Measurements from ENCODE around the gene SF3B2. TPM values are rescaled to one million over a fixed set of nuclear protein-coding genes. Genes with fewer than 3 reads are reported as not detected.
"Not testable (repeated sequence)": the region's sequence is repeated elsewhere in the genome, so short reads cannot be mapped to it uniquely, and the experiment has no call there.

The SF3B2 gene
- total RNA-seq, 1 donor from 2014 or later: 216 TPM

DNA sequence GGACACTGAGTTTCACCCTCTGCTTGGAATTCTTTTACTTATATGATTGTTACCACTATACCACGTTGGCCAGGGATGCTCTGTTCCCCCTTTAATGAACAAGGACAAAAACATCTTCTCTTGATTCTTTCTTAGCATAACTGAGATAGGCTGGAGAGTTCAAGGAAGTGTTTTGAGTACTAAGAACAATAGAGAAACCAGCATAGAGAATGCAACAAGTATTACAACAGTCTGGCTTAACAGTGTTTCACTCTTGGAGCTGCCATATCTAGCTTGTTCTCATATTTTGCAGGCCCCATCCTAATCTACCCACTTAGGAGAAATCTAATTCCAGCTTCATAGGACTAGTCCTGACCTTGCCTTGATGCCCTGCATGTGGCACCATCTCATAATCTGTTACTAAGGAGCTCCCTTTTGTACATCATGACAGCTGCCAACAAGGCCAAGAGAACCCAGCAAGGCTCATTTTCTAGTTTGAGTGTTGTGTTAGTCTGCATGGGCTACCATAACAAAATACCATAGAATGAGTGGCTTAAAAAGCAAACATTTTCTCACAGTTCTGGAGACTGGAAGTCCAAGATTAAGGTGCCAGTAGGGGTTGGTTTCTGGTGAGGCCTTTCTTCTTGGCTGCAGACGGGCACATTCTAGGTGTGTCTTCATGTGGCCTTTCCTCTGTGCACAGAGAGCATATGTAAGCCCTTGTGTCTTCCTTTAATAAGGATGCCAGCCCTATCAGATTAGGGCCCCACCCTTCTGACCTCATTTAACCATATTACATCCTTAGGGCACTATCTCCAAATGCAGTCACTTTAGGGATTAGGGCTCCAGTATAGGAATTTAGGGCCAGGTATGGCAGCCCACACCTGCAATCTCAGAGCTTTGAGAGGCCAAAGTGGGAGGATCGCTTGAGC, 55.7 kb downstream of the SF3B2 start:
- H3K36me3 Mint-ChIP-seq (ENCODE audit: insufficient read depth): peaks cover 3% of the 10 kb centered on the region
- DNase-seq (ENCODE audit: low spot score, unreplicated experiment): no peak
- no peaks in the 10 kb centered on the region for H3K27me3 Mint-ChIP-seq
- H3K9me3 Mint-ChIP-seq (ENCODE audit: low read depth): peaks cover 3% of the 10 kb centered on the region
- no peak overlapping the region for H3K27ac Mint-ChIP-seq
- peaks cover 18% of the 10 kb centered on the region for H3K4me1 Mint-ChIP-seq (ENCODE audit: low read depth)
- TF ChIP-seq, protein P1, sequence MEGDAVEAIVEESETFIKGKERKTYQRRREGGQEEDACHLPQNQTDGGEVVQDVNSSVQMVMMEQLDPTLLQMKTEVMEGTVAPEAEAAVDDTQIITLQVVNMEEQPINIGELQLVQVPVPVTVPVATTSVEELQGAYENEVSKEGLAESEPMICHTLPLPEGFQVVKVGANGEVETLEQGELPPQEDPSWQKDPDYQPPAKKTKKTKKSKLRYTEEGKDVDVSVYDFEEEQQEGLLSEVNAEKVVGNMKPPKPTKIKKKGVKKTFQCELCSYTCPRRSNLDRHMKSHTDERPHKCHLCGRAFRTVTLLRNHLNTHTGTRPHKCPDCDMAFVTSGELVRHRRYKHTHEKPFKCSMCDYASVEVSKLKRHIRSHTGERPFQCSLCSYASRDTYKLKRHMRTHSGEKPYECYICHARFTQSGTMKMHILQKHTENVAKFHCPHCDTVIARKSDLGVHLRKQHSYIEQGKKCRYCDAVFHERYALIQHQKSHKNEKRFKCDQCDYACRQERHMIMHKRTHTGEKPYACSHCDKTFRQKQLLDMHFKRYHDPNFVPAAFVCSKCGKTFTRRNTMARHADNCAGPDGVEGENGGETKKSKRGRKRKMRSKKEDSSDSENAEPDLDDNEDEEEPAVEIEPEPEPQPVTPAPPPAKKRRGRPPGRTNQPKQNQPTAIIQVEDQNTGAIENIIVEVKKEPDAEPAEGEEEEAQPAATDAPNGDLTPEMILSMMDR (IDR thresholded peaks at IDR 0.05; ENCODE audit: unreplicated experiment): no peak
- H3K4me3 Mint-ChIP-seq (ENCODE audit: low read depth): no peak overlapping the region

DNA sequence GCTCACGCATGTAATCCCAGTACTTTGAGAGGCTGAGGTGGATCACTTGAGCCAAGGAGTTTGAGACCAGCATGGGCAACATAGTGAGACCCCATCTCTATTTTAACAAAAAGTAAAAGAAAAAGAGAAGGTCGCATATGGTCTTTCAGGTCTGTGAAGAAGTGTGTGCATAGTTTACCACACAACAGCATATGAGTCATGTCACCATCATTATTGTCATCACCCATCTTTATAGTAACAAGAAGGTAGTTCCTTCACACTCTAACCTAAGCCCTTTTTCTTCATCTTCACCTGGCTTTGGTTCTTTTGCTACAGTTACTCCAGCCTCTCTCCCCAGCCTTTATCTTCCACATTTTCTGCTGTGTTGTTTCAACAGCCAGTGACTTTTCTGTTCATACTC, 57.1 kb downstream of the SF3B2 start:
- Mint-ChIP-seq H3K36me3 (ENCODE audit: insufficient read depth) (peaks cover 3% of the 10 kb centered on the region), H3K4me1 (ENCODE audit: low read depth) (peaks cover 24% of the 10 kb centered on the region), H3K9me3 (ENCODE audit: low read depth) (peaks cover 3% of the 10 kb centered on the region), H3K27ac (no peak overlapping the region), H3K27me3 (no peaks in the 10 kb centered on the region), H3K4me3 (ENCODE audit: low read depth) (no peak overlapping the region)
- TF ChIP-seq, protein P1 (IDR thresholded peaks at IDR 0.05; ENCODE audit: unreplicated experiment): no peak
- no peak for DNase-seq (ENCODE audit: low spot score, unreplicated experiment)

DNA sequence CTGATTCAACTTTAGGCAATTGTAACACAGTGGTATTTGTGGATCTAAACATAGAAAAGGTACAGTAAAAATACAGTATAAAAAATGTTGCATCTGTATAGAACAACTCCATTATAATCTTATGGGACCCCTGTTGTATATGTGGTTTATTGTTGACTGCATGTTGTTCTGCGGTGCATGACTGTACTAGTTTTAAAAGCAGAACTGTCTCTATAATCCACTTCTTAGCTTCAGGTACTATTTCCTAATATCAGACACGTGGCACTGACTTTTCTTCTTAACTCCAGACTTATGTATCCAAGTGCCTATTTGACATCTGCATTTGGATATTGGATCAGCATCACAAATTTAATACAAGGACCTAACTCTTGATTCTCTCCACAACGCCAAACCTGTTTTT, 59.0 kb downstream of the SF3B2 start:
- Mint-ChIP-seq H3K4me1 (ENCODE audit: low read depth) (peaks cover 36% of the 10 kb centered on the region), H3K27ac (no peak overlapping the region), H3K4me3 (ENCODE audit: low read depth) (no peak overlapping the region), H3K9me3 (ENCODE audit: low read depth) (peaks cover 3% of the 10 kb centered on the region), H3K36me3 (ENCODE audit: insufficient read depth) (peaks cover 3% of the 10 kb centered on the region), H3K27me3 (no peaks in the 10 kb centered on the region)
- TF ChIP-seq, protein P1 (IDR thresholded peaks at IDR 0.05; ENCODE audit: unreplicated experiment): no peak
- DNase-seq (ENCODE audit: low spot score, unreplicated experiment): no peak

DNA sequence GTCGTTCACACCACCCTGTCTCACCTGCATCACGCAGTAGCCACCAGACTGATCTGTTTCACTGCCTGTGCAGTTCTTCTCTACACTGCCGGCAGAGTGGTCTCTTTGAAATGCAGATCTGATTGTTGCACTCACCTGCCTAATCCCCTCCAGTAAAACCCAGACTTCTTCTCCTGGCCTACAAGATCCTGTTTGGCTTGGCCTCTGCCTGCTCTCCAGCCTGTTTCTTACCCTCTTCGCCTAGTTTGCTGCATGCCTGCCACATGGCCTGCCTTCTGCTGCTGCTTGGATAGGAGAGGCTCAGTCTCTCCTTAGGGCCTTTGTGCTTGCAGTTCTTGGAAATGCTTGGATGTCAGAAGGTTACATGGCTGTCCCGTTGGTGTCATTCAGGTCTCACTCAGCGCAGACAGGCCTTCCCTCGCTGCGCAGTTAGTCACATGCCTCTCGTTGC, 59.9 kb downstream of the SF3B2 start:
- H3K27me3 Mint-ChIP-seq: no peaks in the 10 kb centered on the region
- H3K4me3 Mint-ChIP-seq (ENCODE audit: low read depth): no peak overlapping the region
- H3K4me1 Mint-ChIP-seq (ENCODE audit: low read depth): peaks cover 37% of the 10 kb centered on the region
- H3K36me3 Mint-ChIP-seq (ENCODE audit: insufficient read depth): peaks cover 2% of the 10 kb centered on the region
- peak overlapping the region; percentile 50 for H3K27ac Mint-ChIP-seq
- peaks cover 3% of the 10 kb centered on the region for H3K9me3 Mint-ChIP-seq (ENCODE audit: low read depth)
- DNase-seq (ENCODE audit: low spot score, unreplicated experiment): no peak
- TF ChIP-seq, protein P1 (IDR thresholded peaks at IDR 0.05; ENCODE audit: unreplicated experiment): no peak

DNA sequence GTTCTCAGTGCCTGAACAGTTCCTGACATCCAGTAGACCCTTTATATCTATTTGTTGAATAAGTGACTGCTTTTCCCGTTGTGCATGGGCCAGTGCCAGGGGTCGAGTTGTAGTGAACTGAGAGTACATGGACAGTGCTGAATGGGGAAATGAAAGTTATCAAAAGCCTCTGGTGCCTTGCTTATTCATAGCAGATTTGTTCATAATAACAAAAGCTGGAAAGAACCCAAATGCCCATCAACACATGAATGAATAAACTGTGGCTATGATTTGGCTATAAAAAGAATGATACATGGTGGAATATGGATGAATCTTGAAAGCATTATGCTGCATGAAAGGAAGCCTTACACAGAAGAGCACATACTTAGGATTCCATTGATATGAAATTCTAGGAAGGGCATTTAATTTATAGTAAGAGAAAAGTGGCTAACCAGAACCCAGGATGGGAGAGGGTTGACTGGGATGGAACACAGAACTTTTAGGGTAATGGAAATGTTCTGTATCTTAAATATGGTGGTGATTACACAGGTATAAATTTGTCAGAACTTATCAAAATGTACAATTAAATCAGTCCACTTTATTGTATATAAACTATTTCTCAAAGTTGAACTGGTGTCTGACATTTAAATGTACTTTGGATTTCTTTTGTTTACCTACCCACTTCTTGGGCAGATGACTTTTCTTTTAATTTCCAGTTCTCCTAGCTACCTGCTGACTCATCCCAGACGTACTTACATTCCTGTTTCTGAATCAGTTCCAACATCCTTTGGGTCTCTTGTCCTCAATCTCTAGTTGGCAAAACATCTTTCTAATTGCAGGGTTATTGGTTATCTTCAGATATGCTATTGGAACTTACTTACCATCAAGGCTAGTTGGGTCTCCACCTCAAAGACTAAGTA, 60.7 kb downstream of the SF3B2 start:
- TF ChIP-seq, protein P1 (IDR thresholded peaks at IDR 0.05; ENCODE audit: unreplicated experiment): no peak
- no peaks in the 10 kb centered on the region for H3K27me3 Mint-ChIP-seq
- peaks cover 32% of the 10 kb centered on the region for H3K4me1 Mint-ChIP-seq (ENCODE audit: low read depth)
- H3K27ac Mint-ChIP-seq: no peak overlapping the region
- no peak overlapping the region for H3K4me3 Mint-ChIP-seq (ENCODE audit: low read depth)
- no peaks in the 10 kb centered on the region for H3K36me3 Mint-ChIP-seq (ENCODE audit: insufficient read depth)
- H3K9me3 Mint-ChIP-seq (ENCODE audit: low read depth): no peaks in the 10 kb centered on the region
- no peak for DNase-seq (ENCODE audit: low spot score, unreplicated experiment)

DNA sequence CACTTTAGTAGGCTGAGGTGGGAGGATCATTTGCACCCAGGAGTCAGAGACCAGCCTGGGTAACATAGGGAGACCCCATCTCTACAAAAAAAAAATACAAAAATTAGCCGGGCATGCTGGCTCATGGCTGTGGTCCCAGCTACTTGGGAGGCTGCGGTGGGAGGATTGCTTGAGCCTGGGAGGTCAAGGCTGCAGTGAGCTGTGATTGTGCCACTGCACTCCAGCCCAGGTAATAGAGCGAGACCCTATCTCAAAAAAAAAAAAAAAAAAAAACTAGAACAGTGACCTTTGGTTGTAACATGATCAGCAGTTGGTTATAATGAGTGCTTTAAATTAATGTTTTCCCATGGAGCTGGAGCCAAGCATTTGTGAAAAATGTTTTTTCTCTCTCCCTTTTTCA, 62.8 kb downstream of the SF3B2 start:
- DNase-seq (ENCODE audit: low spot score, unreplicated experiment); H3K4me3 Mint-ChIP-seq (ENCODE audit: low read depth); H3K27me3 Mint-ChIP-seq; H3K9me3 Mint-ChIP-seq (ENCODE audit: low read depth); H3K36me3 Mint-ChIP-seq (ENCODE audit: insufficient read depth): not testable (repeated sequence)
- Mint-ChIP-seq H3K27ac (peak overlapping the region; percentile 66), H3K4me1 (ENCODE audit: low read depth) (peaks cover 45% of the 10 kb centered on the region)
